ENCODE measurements around the gene CLTB.

Gene CLTB

GRCh38 chr5:176396330-176396729, 20.0 kb downstream of the CLTB start:
- no peak for TF ChIP-seq CTCF (IDR thresholded peaks at IDR 0.05; ENCODE audit: low read depth, low read length, missing control alignments)
- in situ Hi-C loops (cut with HindIII; ENCODE audit: low sequenced_read_pairs) = no loop called here
- DNase-seq (ENCODE audit: low read depth) = no peak
- H3K4me3 ChIP-seq (ENCODE audit: low read depth, low read length) = no peak overlapping the region

GRCh38 chr5:176394881-176395675, 21.3 kb downstream of the CLTB start:
- H3K4me3 ChIP-seq (ENCODE audit: low read depth, low read length) = no peak overlapping the region
- TF ChIP-seq CTCF (IDR thresholded peaks at IDR 0.05; ENCODE audit: low read depth, low read length, missing control alignments) = no peak
- no peak for DNase-seq (ENCODE audit: low read depth)
- in situ Hi-C loops (cut with HindIII; ENCODE audit: low sequenced_read_pairs) = no loop called here

- TF ChIP-seq CTCF (IDR thresholded peaks at IDR 0.05; ENCODE audit: low read depth, low read length, missing control alignments) = no peak
- in situ Hi-C loops (cut with HindIII; ENCODE audit: low sequenced_read_pairs) = no loop called here
- DNase-seq (ENCODE audit: low read depth) = no peak
- H3K4me3 ChIP-seq (ENCODE audit: low read depth, low read length) = no peak overlapping the region
Observed at GRCh38 chr5:176394096-176394495, 22.2 kb downstream of the CLTB start.

- in situ Hi-C loops (cut with HindIII; ENCODE audit: low sequenced_read_pairs) = no loop called here
- DNase-seq (ENCODE audit: low read depth) = no peak
- no peak for TF ChIP-seq CTCF (IDR thresholded peaks at IDR 0.05; ENCODE audit: low read depth, low read length, missing control alignments)
- H3K4me3 ChIP-seq (ENCODE audit: low read depth, low read length) = no peak overlapping the region
Observed at GRCh38 chr5:176392526-176392925, 23.8 kb downstream of the CLTB start.

- no peak for DNase-seq (ENCODE audit: low read depth)
- no peak for TF ChIP-seq CTCF (IDR thresholded peaks at IDR 0.05; ENCODE audit: low read depth, low read length, missing control alignments)
- no peak overlapping the region for H3K4me3 ChIP-seq (ENCODE audit: low read depth, low read length)
- in situ Hi-C loops (cut with HindIII; ENCODE audit: low sequenced_read_pairs) = no loop called here
Observed at GRCh38 chr5:176391999-176392398, 24.3 kb downstream of the CLTB start.

GRCh38 chr5:176391479-176391878, 24.9 kb downstream of the CLTB start:
- TF ChIP-seq CTCF (IDR thresholded peaks at IDR 0.05; ENCODE audit: low read depth, low read length, missing control alignments) = no peak
- H3K4me3 ChIP-seq (ENCODE audit: low read depth, low read length) = no peak overlapping the region
- no peak for DNase-seq (ENCODE audit: low read depth)
- in situ Hi-C loops (cut with HindIII; ENCODE audit: low sequenced_read_pairs) = no loop called here
